Mucosa of stomach (tissue), 1 donor: ENCODE results near the gene TUBGCP6.

Source experiments
- H3K27me3 ChIP-seq: one replicate; pipeline ENCODE4 v1.7.0; 2013; ENCODE audit warnings: mild to moderate bottlenecking, low read length; ENCODE audit not compliant: control insufficient read depth, insufficient read depth
- H3K36me3 ChIP-seq: one replicate; pipeline ENCODE4 v1.7.0; 2013; ENCODE audit warnings: low read length; ENCODE audit not compliant: control insufficient read depth, insufficient read depth
- H3K4me1 ChIP-seq: one replicate; pipeline ENCODE4 v1.7.0; 2013; ENCODE audit warnings: mild to moderate bottlenecking, low read length; ENCODE audit not compliant: control insufficient read depth, insufficient read depth
- H3K4me3 ChIP-seq: one replicate; pipeline ENCODE4 v1.7.0; 2013; ENCODE audit warnings: low read length
- H3K9ac ChIP-seq: one replicate; pipeline ENCODE4 v1.7.0; 2013; ENCODE audit warnings: mild to moderate bottlenecking, low read length, moderate library complexity
- H3K9me3 ChIP-seq: one replicate; pipeline ENCODE4 v1.7.0; 2013; ENCODE audit warnings: mild to moderate bottlenecking, low read length, moderate library complexity; ENCODE audit not compliant: control insufficient read depth
- donor health status: Pancreatic carcinoma.

Gene TUBGCP6

GRCh38 chr22:50215297-50216054 is 29.3 kb downstream of the TUBGCP6 start:
- Histone ChIP-seq H3K9me3 (no peaks in the 10 kb centered on the region), H3K36me3 (peaks cover 21% of the 10 kb centered on the region), H3K9ac (no peak overlapping the region), H3K4me3 (no peak overlapping the region), H3K27me3 (no peaks in the 10 kb centered on the region), H3K4me1 (peaks cover 6% of the 10 kb centered on the region)

DNA sequence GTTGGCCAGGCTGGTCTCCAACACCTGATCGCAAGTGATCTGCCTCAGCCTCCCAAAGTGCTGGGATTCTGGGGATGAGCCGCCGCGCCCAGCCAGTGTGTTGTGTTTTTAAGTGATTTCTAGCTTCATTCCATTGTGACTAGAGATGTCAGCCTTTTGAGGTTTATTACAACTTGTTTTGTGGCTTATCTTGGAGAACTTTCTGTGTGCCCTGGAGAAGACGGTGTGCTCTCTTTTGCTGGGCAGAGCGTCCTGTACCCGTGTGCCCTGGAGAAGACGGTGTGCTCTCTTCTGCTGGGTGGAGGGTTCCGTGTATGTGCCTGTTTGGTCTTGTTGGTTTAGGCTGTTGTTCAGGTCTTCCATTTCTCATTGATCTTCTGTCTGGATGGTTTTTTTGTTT is 31.6 kb downstream of the TUBGCP6 start:
- no peak overlapping the region for H3K9ac ChIP-seq
- H3K27me3 ChIP-seq, result no peaks in the 10 kb centered on the region
- peaks cover 17% of the 10 kb centered on the region for H3K36me3 ChIP-seq
- H3K4me1 ChIP-seq, result no peaks in the 10 kb centered on the region
- no peak overlapping the region for H3K4me3 ChIP-seq
- H3K9me3 ChIP-seq, result no peaks in the 10 kb centered on the region

GRCh38 chr22:50211147-50211546 is 33.7 kb downstream of the TUBGCP6 start:
- Histone ChIP-seq H3K9ac (no peak overlapping the region), H3K27me3 (no peaks in the 10 kb centered on the region), H3K9me3 (no peaks in the 10 kb centered on the region), H3K36me3 (peaks cover 17% of the 10 kb centered on the region), H3K4me1 (no peaks in the 10 kb centered on the region), H3K4me3 (no peak overlapping the region)

DNA sequence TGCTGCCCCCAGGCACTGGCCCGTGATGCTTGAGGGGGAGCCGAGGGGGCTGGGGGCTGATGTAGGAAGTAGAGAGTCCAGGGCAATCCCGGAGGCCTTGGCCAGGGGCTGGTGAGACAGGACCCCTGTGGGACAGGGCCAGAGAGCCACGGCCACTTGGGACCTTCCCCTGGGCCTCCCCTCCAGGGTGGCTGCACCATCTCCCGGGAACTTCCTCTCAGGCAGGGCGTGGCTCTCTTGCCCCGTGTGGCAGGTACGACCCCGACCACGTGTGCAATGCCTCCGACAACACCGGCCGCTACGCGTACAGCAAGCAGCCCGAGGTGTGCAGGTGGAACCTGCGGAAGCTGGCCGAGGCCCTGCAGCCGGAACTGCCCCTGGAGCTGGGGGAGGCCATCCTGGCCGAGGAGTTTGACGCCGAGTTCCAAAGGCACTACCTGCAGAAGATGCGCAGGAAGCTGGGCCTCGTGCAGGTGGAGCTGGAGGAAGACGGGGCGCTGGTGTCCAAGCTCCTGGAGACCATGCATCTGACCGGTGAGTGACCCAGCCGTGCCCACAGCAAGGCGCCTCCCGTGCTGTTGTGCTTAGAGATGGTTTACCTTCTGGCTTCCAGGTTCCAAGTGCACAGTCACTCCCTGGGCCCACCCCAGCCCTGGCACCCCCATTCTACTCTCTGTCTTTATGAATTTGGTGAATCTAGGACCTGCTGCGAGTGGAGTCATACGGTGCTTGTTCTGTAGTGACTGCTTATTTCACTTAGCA is 34.3 kb downstream of the TUBGCP6 start:
- H3K4me1 ChIP-seq, result no peaks in the 10 kb centered on the region
- H3K27me3 ChIP-seq, result no peaks in the 10 kb centered on the region
- H3K9me3 ChIP-seq, result no peaks in the 10 kb centered on the region
- no peak overlapping the region for H3K9ac ChIP-seq
- no peak overlapping the region for H3K4me3 ChIP-seq
- peaks cover 16% of the 10 kb centered on the region for H3K36me3 ChIP-seq

- H3K4me1 ChIP-seq, result no peaks in the 10 kb centered on the region
Measured at GRCh38 chr22:50209893-50210292, 34.9 kb downstream of the TUBGCP6 start.

DNA sequence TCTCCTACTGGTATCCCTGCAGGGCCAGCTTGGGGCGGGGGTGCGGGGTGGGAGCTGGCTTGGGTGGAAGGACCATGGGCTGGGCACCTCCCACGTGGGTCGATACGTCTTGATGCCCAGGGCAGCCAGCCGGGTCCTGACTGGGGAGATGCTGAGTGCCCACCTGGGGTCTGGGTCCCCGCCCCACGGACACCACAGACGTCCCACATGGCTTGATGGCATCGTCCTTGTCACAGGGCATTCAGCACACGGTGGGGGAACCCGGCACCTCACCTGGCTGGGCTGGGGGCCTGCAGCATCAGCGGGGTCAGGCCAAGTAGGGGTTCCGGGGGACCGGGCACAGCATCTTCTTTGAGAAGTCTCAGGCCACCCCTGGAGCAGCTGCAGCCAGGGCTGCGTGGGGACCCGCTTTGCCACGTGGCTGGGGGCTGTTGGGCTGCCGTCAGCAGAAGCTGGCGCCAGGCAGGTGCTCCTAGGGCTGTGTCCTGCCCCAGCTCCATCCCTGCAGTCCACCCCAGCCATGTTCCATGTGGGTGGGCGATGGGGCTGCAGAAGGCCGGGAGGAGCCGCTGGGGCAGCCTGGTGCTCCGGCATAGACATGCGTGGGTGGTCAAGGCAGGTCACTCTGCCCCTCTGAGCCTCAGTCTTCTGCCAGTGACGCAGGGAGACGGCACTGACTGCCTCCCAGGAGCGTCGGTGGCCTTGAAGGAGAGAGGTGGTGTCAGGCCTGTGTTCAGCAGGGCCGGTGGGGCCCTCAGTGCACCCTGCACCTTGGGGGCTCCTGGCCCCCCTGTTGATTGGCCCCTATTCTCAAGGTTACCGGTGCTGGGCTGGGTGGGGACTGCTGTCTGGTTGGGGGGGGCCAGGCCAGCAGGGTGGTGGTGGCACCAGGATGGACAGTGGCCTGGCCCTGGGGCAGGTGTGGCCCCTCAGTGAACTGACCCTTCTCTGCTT is 35.6 kb downstream of the TUBGCP6 start:
- peaks cover 16% of the 10 kb centered on the region for H3K36me3 ChIP-seq
- no peaks in the 10 kb centered on the region for H3K9me3 ChIP-seq
- H3K4me1 ChIP-seq, result no peaks in the 10 kb centered on the region
- no peak overlapping the region for H3K4me3 ChIP-seq
- no peaks in the 10 kb centered on the region for H3K27me3 ChIP-seq
- no peak overlapping the region for H3K9ac ChIP-seq

More at GRCh38 chr22:50209893-50210292, 34.9 kb downstream of the TUBGCP6 start:
- no peak overlapping the region for H3K4me3 ChIP-seq
- no peaks in the 10 kb centered on the region for H3K9me3 ChIP-seq
- H3K27me3 ChIP-seq, result no peaks in the 10 kb centered on the region
- no peak overlapping the region for H3K9ac ChIP-seq
- peaks cover 16% of the 10 kb centered on the region for H3K36me3 ChIP-seq

DNA sequence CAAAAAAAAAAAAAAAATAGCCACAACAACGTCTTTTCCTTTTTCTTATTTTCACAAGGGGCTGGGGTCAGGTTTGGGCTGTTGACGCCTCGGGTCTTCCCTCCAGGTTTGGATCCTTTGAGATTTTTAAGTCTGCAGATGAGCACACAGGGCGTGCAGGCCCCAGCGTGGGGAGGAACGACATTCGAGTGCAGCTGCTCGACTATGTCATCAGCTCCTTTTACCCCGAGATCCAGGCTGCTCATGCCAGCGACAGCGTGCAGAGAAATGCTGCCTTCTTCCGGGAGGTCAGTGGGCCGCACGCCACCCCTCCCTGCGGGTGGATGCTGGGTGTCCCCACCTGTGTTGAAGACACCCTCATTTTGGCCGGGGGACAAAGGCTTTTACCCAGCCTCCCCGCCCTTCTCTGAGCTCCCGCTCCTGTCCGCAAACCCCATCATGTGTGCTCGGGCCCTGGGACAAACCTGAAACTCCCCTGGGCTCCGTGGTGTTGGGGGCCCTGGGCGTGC is 36.3 kb downstream of the TUBGCP6 start:
- Histone ChIP-seq H3K9me3 (no peaks in the 10 kb centered on the region), H3K4me1 (no peaks in the 10 kb centered on the region), H3K36me3 (peaks cover 16% of the 10 kb centered on the region), H3K4me3 (no peak overlapping the region), H3K27me3 (no peaks in the 10 kb centered on the region), H3K9ac (no peak overlapping the region)

GRCh38 chr22:50207383-50208140 is 37.3 kb downstream of the TUBGCP6 start:
- H3K9me3 ChIP-seq, result no peaks in the 10 kb centered on the region
- no peaks in the 10 kb centered on the region for H3K27me3 ChIP-seq
- H3K4me3 ChIP-seq, result no peak overlapping the region
- H3K9ac ChIP-seq, result no peak overlapping the region
- peaks cover 16% of the 10 kb centered on the region for H3K36me3 ChIP-seq
- H3K4me1 ChIP-seq, result no peaks in the 10 kb centered on the region

DNA sequence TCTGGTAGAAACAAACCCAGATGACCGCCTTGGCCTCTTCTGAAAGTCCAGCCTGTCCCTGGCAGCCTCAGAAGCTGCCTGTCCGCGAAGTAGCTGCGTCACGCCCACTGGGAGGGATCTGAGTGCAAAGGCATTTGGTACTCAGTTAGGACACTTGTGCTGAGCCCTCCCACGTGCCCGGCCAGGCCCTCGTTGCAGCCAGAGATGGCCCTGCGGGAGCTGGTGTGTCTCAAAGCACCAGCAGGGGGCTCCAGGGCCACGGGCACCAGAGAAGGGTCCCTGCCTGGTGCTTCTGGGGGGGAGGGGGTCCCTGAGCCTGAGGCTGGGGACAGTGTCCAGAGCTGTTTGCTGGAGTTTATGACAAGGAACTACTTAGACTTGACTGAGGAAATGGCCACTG is 38.2 kb downstream of the TUBGCP6 start:
- Histone ChIP-seq H3K9ac (no peak overlapping the region), H3K36me3 (peaks cover 16% of the 10 kb centered on the region), H3K4me1 (peaks cover 7% of the 10 kb centered on the region)

DNA sequence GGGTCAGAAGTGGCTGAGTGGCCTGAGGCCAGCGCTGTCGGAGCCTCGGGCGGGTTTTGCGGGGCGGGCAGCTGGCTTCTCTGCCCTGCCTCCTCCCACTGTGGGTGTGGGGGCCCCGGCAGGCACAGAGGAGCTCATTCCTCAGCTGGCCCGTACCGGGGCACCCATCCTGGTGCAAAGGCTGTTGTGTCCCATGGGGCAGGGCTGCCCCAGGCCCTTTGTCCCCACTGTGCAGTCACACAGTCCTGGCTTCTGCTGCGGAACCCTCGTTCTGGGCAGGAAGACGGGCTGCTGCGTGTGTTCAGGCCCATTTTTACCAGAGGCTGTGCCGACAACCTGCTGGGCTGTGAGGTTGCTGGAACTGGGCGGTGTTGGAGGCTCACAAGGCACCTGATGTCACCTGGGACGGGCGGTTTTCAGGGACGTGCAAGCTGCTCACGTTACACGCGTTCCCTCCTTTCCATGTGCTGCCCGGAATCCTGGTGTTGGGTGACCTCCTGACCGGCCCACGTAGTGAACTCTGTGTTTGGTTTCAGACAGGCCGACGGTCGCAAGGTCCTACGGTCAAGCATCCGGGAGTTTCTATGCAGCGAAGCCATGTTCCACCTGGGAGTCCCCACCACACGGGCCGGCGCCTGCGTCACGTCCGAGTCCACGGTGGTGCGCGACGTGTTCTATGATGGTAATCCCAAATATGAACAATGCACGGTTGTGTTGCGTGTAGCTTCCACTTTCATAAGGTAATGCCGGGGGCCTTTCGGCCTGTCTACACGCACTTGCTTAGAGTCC is 38.8 kb downstream of the TUBGCP6 start:
- Histone ChIP-seq H3K9me3 (no peaks in the 10 kb centered on the region), H3K9ac (no peak overlapping the region), H3K4me1 (peaks cover 7% of the 10 kb centered on the region), H3K27me3 (no peaks in the 10 kb centered on the region), H3K36me3 (peaks cover 13% of the 10 kb centered on the region), H3K4me3 (no peak overlapping the region)

More for the DNA sequence above, 38.2 kb downstream of the TUBGCP6 start:
- no peak overlapping the region for H3K4me3 ChIP-seq
- H3K27me3 ChIP-seq, result no peaks in the 10 kb centered on the region
- no peaks in the 10 kb centered on the region for H3K9me3 ChIP-seq
